Measurements from ENCODE around the gene GALNT10.

- TF ChIP-seq CTCF (IDR thresholded peaks at IDR 0.05) = no peak
- no peak for TF ChIP-seq EZH2 (IDR thresholded peaks at IDR 0.05)
- no peak for TF ChIP-seq EZH2phosphoT487 (IDR thresholded peaks at IDR 0.05)
Measured at GRCh38 chr5:154275566-154275965, 85.0 kb downstream of the GALNT10 start.
